HepG2 (cell line): ENCODE data around the gene LDLRAD3. TPM values are rescaled to one million over a fixed set of nuclear protein-coding genes. Genes with fewer than 3 reads are reported as not detected.

ENCODE experiments used
- ATAC-seq: fragments of 200-7000 bp; cut with Tn5 transposase; 3 replicates; pipeline ENCODE4 v1.9.1; 2020; ENCODE audit warnings: mild to moderate bottlenecking, moderate library complexity
- BruUV-seq: library from RNA; stranded (reverse); fragments of 400-500 nt; replicated peaks from 2 replicates; lab custom pipeline; 2021; lab: Mats Ljungman, UMichigan
- CTCF ChIA-PET: fragments of 300-600 bp; formaldehyde crosslinking; extraction: SDS; loops from one replicate; lab custom pipeline; 2021; ENCODE audit warnings: low total read pairs, inconsistent platforms, low intra/inter-chr PET ratio; lab: Yijun Ruan, JAX
- POLR2A ChIA-PET: fragments of 350-600 bp; sonication (Branson Sonifier 250); formaldehyde crosslinking; loops from one replicate; lab custom pipeline; 2020; ENCODE audit warnings: antibody characterized with exemption, inconsistent platforms; lab: Yijun Ruan, JAX
- DNase-seq: peaks from one replicate; pipeline ENCODE4 v3.0.0-alpha.2; 2015; ENCODE audit warnings: low spot score
- FAIRE-seq: peaks from 3 replicates; lab custom pipeline; 2011; peaks lifted over from hg19 to GRCh38; lab: Jason Lieb, UNC
- H2AFZ ChIP-seq: one replicate; pipeline ENCODE4 v1.6.1; 2011; ENCODE audit warnings: low read length, inconsistent platforms
- H3K27ac ChIP-seq: fragments of 300-600 bp; 3 replicates; pipeline ENCODE4 v1.8.0; 2011; ENCODE audit warnings: mixed run types, mild to moderate bottlenecking, mixed read lengths, low read length, inconsistent platforms; ENCODE audit not compliant: insufficient read depth; ENCODE audit errors: extremely low read length
- H3K27me3 ChIP-seq, 2 experiments: fragments of 200-600 bp in 1 of 2; 2 replicates in 1 of 2; 3 replicates in 1 of 2; pipeline versions ENCODE4 v1.6.0 to v1.8.0; 2011; ENCODE audit warnings: low read length in 2 of 2, mild to moderate bottlenecking in 2 of 2, moderate library complexity in 2 of 2, inconsistent platforms in 1 of 2; ENCODE audit not compliant: insufficient read depth in 2 of 2, control insufficient read depth in 1 of 2
- H3K36me3 ChIP-seq, 2 experiments: fragments of 200-600 bp in 1 of 2; replicated peaks in 1 of 2; 2 replicates in 1 of 2; 3 replicates in 1 of 2; pipeline versions ENCODE4 v1.5.1 to v1.8.0; 2011; ENCODE audit warnings: low read length in 2 of 2, inconsistent platforms in 1 of 2; ENCODE audit not compliant: insufficient read depth in 2 of 2, control insufficient read depth in 1 of 2
- H3K4me1 ChIP-seq: 2 replicates; pipeline ENCODE4 v1.5.1; 2012; ENCODE audit warnings: low read length, inconsistent platforms; ENCODE audit not compliant: insufficient read depth
- H3K4me2 ChIP-seq: 2 replicates; pipeline ENCODE4 v1.6.0; 2011; ENCODE audit warnings: low read depth, low read length, inconsistent platforms
- H3K4me3 ChIP-seq, 3 experiments: fragments of 200-600 bp in 1 of 3; sonication (generic), shearing (Covaris generic) in 1 of 3; replicated peaks in 1 of 3; 2 replicates each; pipeline ENCODE4 v1.5.1; 2011 to 2016; ENCODE audit warnings: low read length in 3 of 3, inconsistent platforms in 2 of 3, low read depth in 2 of 3, mild to moderate bottlenecking in 2 of 3, control low read depth in 1 of 3, mixed read lengths in 1 of 3; ENCODE audit not compliant: insufficient read depth in 1 of 3
- H3K79me2 ChIP-seq: one replicate; pipeline ENCODE4 v1.6.1; 2011; ENCODE audit warnings: low read length, inconsistent platforms; ENCODE audit not compliant: insufficient read depth
- H3K9ac ChIP-seq: 2 replicates; pipeline ENCODE4 v1.6.0; 2011; ENCODE audit warnings: mild to moderate bottlenecking, low read depth, low read length, inconsistent platforms; ENCODE audit not compliant: insufficient read depth
- H3K9me3 ChIP-seq: 2 replicates; pipeline ENCODE4 v1.5.1; 2012; ENCODE audit warnings: mild to moderate bottlenecking, low read length
- H4K20me1 ChIP-seq: 2 replicates; pipeline ENCODE4 v1.6.0; 2011; ENCODE audit warnings: inconsistent platforms, mild to moderate bottlenecking, low read length, moderate library complexity; ENCODE audit not compliant: insufficient read depth
- BATF2 ChIP-seq: sonication (generic); formaldehyde crosslinking; IDR thresholded peaks from 2 replicates; pipeline ENCODE4 v1.8.0; 2022; ENCODE audit warnings: mild to moderate bottlenecking, missing genetic modification reagents, moderate library complexity
- CREM ChIP-seq, 2 experiments: sonication (generic) in 1 of 2; formaldehyde crosslinking in 1 of 2; IDR thresholded peaks; 2 replicates each; pipeline versions ENCODE4 v1.4.0 to v1.6.1; 2016 to 2020; ENCODE audit warnings: antibody characterized with exemption in 1 of 2, mild to moderate bottlenecking in 1 of 2, missing genetic modification reagents in 1 of 2
- HMG20A ChIP-seq: IDR thresholded peaks from 2 replicates; pipeline ENCODE4 v1.6.1; 2016; ENCODE audit warnings: borderline replicate concordance
- HOXA5 ChIP-seq: sonication (generic); formaldehyde crosslinking; IDR thresholded peaks from 2 replicates; pipeline ENCODE4 v1.4.0; 2020; ENCODE audit warnings: missing genetic modification reagents
- MBD4 ChIP-seq: IDR thresholded peaks from 2 replicates; pipeline ENCODE4 v1.6.1; 2012; ENCODE audit warnings: low read length, inconsistent platforms, borderline replicate concordance
- NFKB2 ChIP-seq: sonication (generic); formaldehyde crosslinking; IDR thresholded peaks from 2 replicates; pipeline ENCODE4 v1.4.0; 2020; ENCODE audit warnings: missing genetic modification reagents, borderline replicate concordance
- NR1H2 ChIP-seq: sonication (generic); formaldehyde crosslinking; IDR thresholded peaks from 2 replicates; pipeline ENCODE4 v1.8.1; 2022; ENCODE audit warnings: low read depth, missing genetic modification reagents, borderline replicate concordance
- SIX1 ChIP-seq: sonication (generic); formaldehyde crosslinking; IDR thresholded peaks from 2 replicates; pipeline ENCODE4 v1.4.0; 2020; ENCODE audit warnings: missing genetic modification reagents, borderline replicate concordance
- ZNF274 ChIP-seq: sonication (generic); formaldehyde crosslinking; IDR thresholded peaks from 2 replicates; pipeline ENCODE4 v1.5.1; 2020; ENCODE audit warnings: mild to moderate bottlenecking, missing genetic modification reagents
- ZNF558 ChIP-seq: sonication (generic); formaldehyde crosslinking; IDR thresholded peaks from 2 replicates; pipeline ENCODE4 v1.9.0; 2022; ENCODE audit warnings: mild to moderate bottlenecking, missing genetic modification reagents, borderline replicate concordance
- ZSCAN25 ChIP-seq: sonication (generic); formaldehyde crosslinking; IDR thresholded peaks from 2 replicates; pipeline ENCODE4 v1.8.0; 2022; ENCODE audit warnings: mild to moderate bottlenecking, missing genetic modification reagents
- WGBS: methylation state at CpG from one replicate; pipeline ENCODE4 v1.1.6; 2017; ENCODE audit warnings: low lambda C conversion rate; 5-methylcytosine and 5-hydroxymethylcytosine counted together
- in situ Hi-C: cut with HindIII; loops from 2 replicates; pipeline ENCODE4 v1.10.0; 2017; ENCODE audit warnings: low pct_unique_long_range_greater_than_20kb; ENCODE audit not compliant: extremely low pct_ligation_motif_present
- intact Hi-C: fragments of 100-400 bp; cut with micrococcal nuclease; formaldehyde crosslinking; loops from one replicate; pipeline ENCODE4 v1.10.0; 2022; ENCODE audit not compliant: unreplicated experiment
- polyA plus RNA-seq, 8 experiments: library from polyadenylated mRNA; depleted of rRNA in 3 of 8; stranded (reverse) in 7 of 8; unstranded in 1 of 8; fragments of >200 nt; fragmentation: Illumina TruSeq in 4 of 8; extraction: Trizol in 4 of 8; gene quantifications; 2 replicates each; pipeline versions ENCODE4 v1.2.1 to v1.2.3, GENCODE V29; 2011 to 2016; ENCODE audit warnings: low read depth in 4 of 8, missing spikeins in 1 of 8, mixed read lengths in 1 of 8; ENCODE audit not compliant: insufficient read depth in 1 of 8
- total RNA-seq, 5 experiments: library from RNA; depleted of rRNA; stranded (reverse); fragments of >200 nt; fragmentation: Illumina TruSeq; extraction: Trizol; gene quantifications; 2 replicates each; pipeline ENCODE4 v1.2.3, GENCODE V29; 2016; ENCODE audit warnings: low read depth in 1 of 5

LDLRAD3 gene
- total and polyA plus RNA-seq, 2 of the 13 experiments (the other 11 are each of a cell fraction or from before 2014, with no cell fraction given), result 0.50 to 0.60 TPM

GRCh38 chr11:36101466-36101865 lies 157.6 kb downstream of the LDLRAD3 start:
- Histone ChIP-seq H3K4me1 (no peaks in the 10 kb centered on the region), H3K9me3 (no peaks in the 10 kb centered on the region), H3K27me3 (peaks cover 0 to 10% of the 10 kb centered on the region in 2 experiments; a peak in 1 of 5 replicates), H3K4me3 (no peak overlapping the region), H2AFZ (no peak overlapping the region), H3K27ac (no peak overlapping the region), H3K79me2 (no peaks in the 10 kb centered on the region), H3K36me3 (no peaks in the 10 kb centered on the region), H3K9ac (no peak overlapping the region), H4K20me1 (no peaks in the 10 kb centered on the region), H3K4me2 (no peak overlapping the region)
- ChIA-PET CTCF (no interaction called here), POLR2A (no interaction called here)
- no TSS peak for BruUV-seq
- no peak for ATAC-seq
- no peak for TF ChIP-seq SIX1 (CRISPR knock-in tag)
- TF ChIP-seq MBD4, result no peak
- DNase-seq, result no peak
- 14% methylated on average over 4 of the region's 4 CpGs for WGBS
- intact Hi-C loops (no loop called here), in situ Hi-C loops (no loop called here)
- no peak for FAIRE-seq

GRCh38 chr11:36102868-36103267 lies 159.0 kb downstream of the LDLRAD3 start:
- POLR2A ChIA-PET, result no interaction called here
- FAIRE-seq (no peak), DNase-seq (no peak), ATAC-seq (no peak)
- in situ Hi-C loops, result no loop called here
- no peaks in the 10 kb centered on the region for H3K79me2 ChIP-seq
- peaks cover 0 to 7% of the 10 kb centered on the region in 2 experiments; a peak in 1 of 5 replicates for H3K27me3 ChIP-seq
- intact Hi-C loops, result no loop called here
- no peak overlapping the region for H2AFZ ChIP-seq
- CTCF ChIA-PET, result no interaction called here
- no peaks in the 10 kb centered on the region for H3K36me3 ChIP-seq
- no TSS peak for BruUV-seq
- H3K4me3 ChIP-seq, result no peak overlapping the region
- no peak overlapping the region for H3K9ac ChIP-seq
- no peaks in the 10 kb centered on the region for H3K4me1 ChIP-seq
- no peak overlapping the region for H3K4me2 ChIP-seq
- WGBS, result 24% methylated on average over 5 of the region's 5 CpGs
- no peaks in the 10 kb centered on the region for H4K20me1 ChIP-seq
- TF ChIP-seq NR1H2 (no peak), CREM (IDR thresholded peaks at IDR 0.05) (no peak), CREM (CRISPR knock-in tag; IDR thresholded peaks at IDR 0.05) (no peak), ZSCAN25 (no peak), NFKB2 (CRISPR knock-in tag) (no peak), BATF2 (CRISPR knock-in tag) (no peak), HOXA5 (no peak), ZNF274 (CRISPR knock-in tag) (no peak), ZNF558 (CRISPR knock-in tag) (no peak), HMG20A (CRISPR knock-in tag) (no peak)
- no peak overlapping the region for H3K27ac ChIP-seq
- no peaks in the 10 kb centered on the region for H3K9me3 ChIP-seq
